PFSK-1 (cell line): ENCODE results near the gene SLC16A9.

Experiments
- FOXP2 ChIP-seq: optimal IDR thresholded peaks from 2 replicates; pipeline ENCODE3; 2011; ENCODE audit warnings: borderline replicate concordance, control low read depth, inconsistent platforms; ENCODE audit not compliant: insufficient read depth; ENCODE audit errors: extremely low read length, extremely low read depth
- POLR2AphosphoS5 ChIP-seq: IDR thresholded peaks from 2 replicates; pipeline ENCODE4 v1.6.1; 2012; ENCODE audit warnings: low read depth, mild to moderate bottlenecking, control low read depth, low read length, moderate library complexity
- REST ChIP-seq, 2 experiments: IDR thresholded peaks; 2 replicates each; pipeline versions ENCODE4 v1.6.1 to v1.8.0; 2011 to 2012; ENCODE audit warnings: low read depth in 2 of 2, low read length in 2 of 2, control low read depth in 1 of 2, inconsistent platforms in 1 of 2, mild to moderate bottlenecking in 1 of 2, moderate library complexity in 1 of 2; ENCODE audit not compliant: insufficient read depth in 1 of 2
- SIN3A ChIP-seq: IDR thresholded peaks from 2 replicates; pipeline ENCODE4 v1.6.1; 2012; ENCODE audit warnings: mild to moderate bottlenecking, low read length, moderate library complexity, borderline replicate concordance; ENCODE audit not compliant: insufficient read depth
- TAF1 ChIP-seq: IDR thresholded peaks from 2 replicates; pipeline ENCODE4 v1.6.1; 2012; ENCODE audit warnings: low read length, control low read depth, borderline replicate concordance; ENCODE audit not compliant: insufficient read depth

Gene SLC16A9

GRCh38 chr10:59680199-59680598 lies 29.5 kb downstream of the SLC16A9 start:
- TF ChIP-seq REST (IDR thresholded peaks at IDR 0.05; ENCODE audit: insufficient read depth in 1 of 2, low read depth in 2 of 2, low read length in 2 of 2) (no peak), SIN3A (no peak), TAF1 (no peak), FOXP2 (no peak), POLR2AphosphoS5 (no peak)

DNA sequence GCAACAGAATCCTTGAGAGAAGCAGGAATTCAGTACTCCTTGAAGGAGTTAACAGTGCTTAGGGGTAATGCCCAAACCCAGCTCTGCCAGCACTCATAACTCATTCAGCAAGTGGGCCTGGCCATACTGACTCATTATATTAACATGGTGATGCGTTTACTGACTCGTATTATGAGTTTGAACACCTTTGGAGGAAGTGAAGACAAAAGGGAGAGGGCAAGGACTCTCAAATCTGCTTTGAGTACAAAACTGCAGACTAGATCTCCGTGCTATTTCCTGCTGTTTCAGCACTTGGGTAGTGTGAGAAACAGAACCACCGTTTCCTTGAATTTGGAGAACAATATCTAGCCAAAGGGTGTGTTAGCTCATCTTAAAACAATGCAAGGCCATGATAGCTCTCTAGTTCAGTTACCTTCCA lies 30.8 kb downstream of the SLC16A9 start:
- no peak for TF ChIP-seq SIN3A
- no peak for TF ChIP-seq REST (IDR thresholded peaks at IDR 0.05; ENCODE audit: insufficient read depth in 1 of 2, low read depth in 2 of 2, low read length in 2 of 2)
- no peak for TF ChIP-seq POLR2AphosphoS5
- no peak for TF ChIP-seq TAF1
- TF ChIP-seq FOXP2, result no peak

- TF ChIP-seq TAF1 (no peak), REST (IDR thresholded peaks at IDR 0.05; ENCODE audit: insufficient read depth in 1 of 2, low read depth in 2 of 2, low read length in 2 of 2) (no peak), SIN3A (no peak), FOXP2 (no peak), POLR2AphosphoS5 (no peak)
Observed at GRCh38 chr10:59677253-59677831, 32.3 kb downstream of the SLC16A9 start.

- TF ChIP-seq TAF1 (no peak), REST (IDR thresholded peaks at IDR 0.05; ENCODE audit: insufficient read depth in 1 of 2, low read depth in 2 of 2, low read length in 2 of 2) (no peak), POLR2AphosphoS5 (no peak), SIN3A (no peak), FOXP2 (no peak)
Observed at GRCh38 chr10:59675812-59676211, 33.8 kb downstream of the SLC16A9 start.

GRCh38 chr10:59674215-59674836 lies 35.3 kb downstream of the SLC16A9 start:
- TF ChIP-seq TAF1 (no peak), REST (IDR thresholded peaks at IDR 0.05; ENCODE audit: insufficient read depth in 1 of 2, low read depth in 2 of 2, low read length in 2 of 2) (no peak), SIN3A (no peak), POLR2AphosphoS5 (no peak), FOXP2 (no peak)
